Activated CD4-positive, alpha-beta T cell treated with anti-CD3 and anti-CD28 coated beads for 1 hour (primary cell): ENCODE measurements around the gene NECAB2.
A peak's percentile ranks its signal among the peaks of the same experiment; 100 is the strongest.

ENCODE experiments used
- DNase-seq: peaks from one replicate; pipeline ENCODE4 v3.0.0-alpha.2; 2020

The NECAB2 gene

DNA sequence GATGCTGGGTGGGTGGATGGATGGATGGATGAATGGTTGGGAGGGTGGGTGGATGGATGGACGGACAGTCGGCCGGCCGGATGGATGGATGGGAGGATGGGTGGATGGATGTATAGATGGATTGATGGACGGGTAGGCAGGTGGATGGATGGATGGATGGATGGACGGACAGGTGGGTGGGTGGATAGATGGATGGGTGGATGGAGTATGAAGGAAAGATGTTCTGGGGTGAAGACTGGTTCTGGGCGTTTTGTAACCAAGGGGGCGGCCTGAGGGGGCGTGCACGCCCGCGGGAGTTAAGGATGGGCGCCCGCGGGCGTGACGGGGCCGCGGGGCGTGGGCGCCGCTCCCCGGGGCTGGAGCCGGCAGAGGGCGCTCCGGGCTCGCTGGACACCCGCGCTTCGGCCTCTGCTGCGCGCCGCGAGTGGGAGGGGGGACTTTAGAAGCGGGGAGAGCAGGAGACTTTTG is at the start of gene NECAB2:
Gene NECAB2 (plus strand): TSS at position 407 of the 468 bp plus-strand sequence. CDS start 405 bp downstream, outside the sequence.
- no peak for DNase-seq

GRCh38 chr16:83920894-83921491 is 47.1 kb upstream of the NECAB2 start:
- DNase-seq = no peak

DNA sequence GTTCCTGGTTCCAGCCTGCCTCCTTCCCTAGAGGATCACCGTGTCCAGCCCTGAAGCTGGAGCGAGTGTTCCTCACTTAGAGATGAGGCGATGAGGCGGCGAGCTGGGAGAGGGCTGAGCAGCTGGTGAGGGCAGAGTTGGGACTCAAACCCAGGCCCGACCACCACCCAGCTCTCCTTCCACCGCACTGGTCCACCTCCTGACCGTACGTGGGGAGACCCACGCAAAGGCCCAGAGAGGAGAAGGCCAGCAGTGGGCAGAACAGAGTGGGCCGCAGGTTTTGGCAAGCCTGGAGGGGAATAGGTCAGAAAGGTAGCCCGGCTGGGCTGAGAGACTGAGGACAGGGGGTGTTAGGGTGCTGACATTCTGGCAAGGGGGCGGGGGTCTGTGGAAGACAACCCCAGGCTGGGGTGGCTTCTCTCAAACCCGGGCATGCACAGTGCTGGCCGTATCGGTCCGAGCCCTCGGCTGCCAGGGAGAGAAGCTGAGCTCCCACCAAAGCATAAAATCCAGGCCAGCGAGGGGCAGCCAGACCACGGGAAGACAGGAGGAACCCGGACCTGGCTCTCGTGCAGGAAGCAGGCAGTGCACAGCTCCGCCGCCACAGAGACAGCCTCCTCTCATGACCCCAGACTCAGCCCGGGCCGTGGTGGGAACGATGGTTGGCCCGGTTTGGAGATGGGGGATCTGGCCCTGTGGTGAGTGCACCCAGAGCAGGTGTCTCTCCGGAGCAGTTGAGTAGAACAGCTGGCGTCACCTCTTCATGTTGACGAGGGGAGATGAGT is 44.3 kb upstream of the NECAB2 start:
- no peak for DNase-seq

GRCh38 chr16:83924686-83925085 is 43.4 kb upstream of the NECAB2 start:
- DNase-seq = no peak

- DNase-seq = no peak
These were observed 42.7 kb upstream of the NECAB2 start for GRCh38 chr16:83925095-83925905.

GRCh38 chr16:83925957-83926725 is 41.9 kb upstream of the NECAB2 start:
- no peak for DNase-seq

- DNase-seq = peak; percentile 29
These were observed 41.2 kb upstream of the NECAB2 start for GRCh38 chr16:83926726-83927397.

DNA sequence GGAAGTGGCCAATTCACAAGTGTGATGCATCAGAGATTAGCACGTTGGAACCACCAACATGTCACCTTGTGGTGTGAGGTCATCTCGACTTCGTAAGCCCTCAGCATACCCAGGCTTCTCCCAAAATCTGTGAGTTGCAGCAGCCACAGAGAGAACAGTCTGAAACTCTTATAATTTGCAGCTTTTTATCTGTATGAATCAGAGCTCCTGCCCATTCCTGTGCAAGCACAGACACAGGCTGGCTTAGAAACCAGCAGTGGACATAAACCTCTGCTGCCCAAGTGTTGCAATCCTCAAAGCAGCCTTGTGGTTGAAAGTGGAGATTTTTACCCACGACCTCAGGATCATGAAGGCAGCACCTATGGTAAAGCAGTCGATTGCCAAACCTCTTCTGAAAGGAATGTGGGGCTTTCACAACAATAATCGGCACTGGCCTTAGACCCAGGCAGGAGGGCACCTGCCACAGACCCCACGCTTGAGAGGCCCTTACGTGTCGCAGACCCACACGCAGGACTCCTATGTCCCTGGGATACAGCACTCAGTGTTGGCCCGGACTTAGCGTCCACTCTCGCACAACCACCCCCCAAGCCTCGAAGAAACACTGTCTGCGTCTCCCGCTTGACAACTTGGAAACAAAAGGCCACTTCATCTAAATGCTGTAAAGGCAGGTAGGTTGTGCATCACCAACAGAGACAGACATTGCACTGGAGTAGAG is 39.5 kb upstream of the NECAB2 start:
- no peak for DNase-seq

GRCh38 chr16:83929811-83930555 is 38.1 kb upstream of the NECAB2 start:
- no peak for DNase-seq

- no peak for DNase-seq
These were observed 37.1 kb upstream of the NECAB2 start for GRCh38 chr16:83930730-83931500.

DNA sequence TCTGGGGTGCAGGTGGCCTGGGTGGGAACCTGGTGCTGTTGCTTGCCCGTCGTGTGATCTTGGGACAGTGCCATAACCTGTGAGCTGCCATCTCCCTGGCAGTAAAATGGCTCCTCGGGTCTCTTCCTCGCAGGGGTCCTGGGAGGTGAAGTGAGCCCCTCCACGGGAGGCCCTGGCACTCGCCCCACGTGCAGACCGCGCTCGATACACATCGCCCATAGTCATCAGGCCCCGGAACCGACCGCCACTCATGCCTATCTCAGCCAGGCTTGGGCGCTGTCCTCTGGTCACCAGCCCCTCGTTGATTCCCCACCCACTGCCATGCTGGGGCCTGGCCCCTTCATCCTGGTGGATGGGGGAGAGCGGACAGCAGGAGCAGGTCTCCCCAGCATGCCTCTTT is 36.5 kb upstream of the NECAB2 start:
- DNase-seq = no peak

DNA sequence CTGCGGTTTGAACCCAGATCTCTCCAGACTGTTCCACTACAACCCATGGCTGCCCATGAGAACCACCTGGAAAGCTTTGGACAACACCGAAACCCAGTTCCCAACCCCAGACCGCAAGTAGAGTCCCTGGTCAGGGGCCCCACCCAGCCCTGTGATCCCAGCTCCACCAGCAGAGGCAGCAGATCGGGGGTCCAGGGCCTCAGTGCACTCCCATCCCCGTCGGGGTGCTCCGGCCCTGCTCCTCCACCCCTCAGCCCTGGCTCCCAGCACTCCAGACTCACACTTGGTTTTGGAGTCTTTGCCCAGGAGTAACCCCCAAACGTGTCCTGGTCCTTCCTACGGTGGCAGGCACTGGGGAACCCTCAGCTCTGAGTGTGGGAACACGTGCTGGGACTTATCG is 35.7 kb upstream of the NECAB2 start:
- DNase-seq = no peak

GRCh38 chr16:83932955-83933673 is 34.9 kb upstream of the NECAB2 start:
- no peak for DNase-seq

GRCh38 chr16:83933885-83934683 is 34.0 kb upstream of the NECAB2 start:
- DNase-seq = no peak

GRCh38 chr16:83934684-83934977 is 33.4 kb upstream of the NECAB2 start:
- DNase-seq = no peak

DNA sequence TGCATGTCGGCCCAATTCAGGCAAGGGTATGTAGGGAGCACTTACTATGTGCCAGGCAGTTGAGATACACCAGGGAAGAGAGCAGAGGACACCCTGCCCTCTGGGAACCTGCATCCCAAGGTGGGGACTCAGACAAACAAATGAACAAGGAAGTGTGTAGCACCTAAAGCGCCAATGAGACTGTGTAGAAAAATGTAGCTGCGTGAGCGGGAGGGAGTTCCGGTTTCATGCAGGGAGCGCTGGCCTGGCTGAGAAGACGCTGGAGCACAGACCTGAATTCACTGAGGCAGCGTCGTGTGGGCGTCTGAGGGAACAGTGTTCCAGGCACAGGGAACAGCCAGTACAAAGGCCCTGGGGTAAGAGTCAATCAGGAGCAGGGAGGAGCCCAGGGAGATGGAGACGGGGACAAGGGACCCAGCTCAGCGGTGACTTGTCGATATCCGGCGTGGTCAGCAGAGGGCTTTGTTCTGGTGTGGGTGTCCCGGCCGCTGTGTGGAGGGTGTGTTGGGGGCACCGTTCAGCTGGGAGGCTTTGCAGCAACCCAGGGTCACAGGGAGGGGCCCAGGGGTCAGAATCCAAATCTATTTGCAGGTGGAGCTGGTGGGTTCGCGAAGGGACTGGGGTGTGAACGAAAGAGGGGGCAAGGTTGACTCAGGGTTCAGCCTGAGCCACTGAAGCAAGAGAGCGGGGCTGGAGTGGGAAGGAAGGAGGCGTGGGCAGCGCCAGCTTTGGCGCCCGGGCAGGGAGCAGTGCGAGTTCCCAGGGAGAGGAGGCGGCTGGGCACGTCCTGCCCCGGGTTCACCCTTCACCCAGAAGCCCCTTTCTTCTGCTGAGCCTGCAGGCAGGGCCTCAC is 32.8 kb upstream of the NECAB2 start:
- DNase-seq = no peak

GRCh38 chr16:83935858-83936255 is 32.2 kb upstream of the NECAB2 start:
- no peak for DNase-seq
